GM12878 (cell line): ENCODE data around the gene DLX1. TPM values are rescaled to one million over a fixed set of nuclear protein-coding genes. Genes with fewer than 3 reads are reported as not detected.

ENCODE experiments used
- ATAC-seq: fragments of 200-7000 bp; cut with Tn5 transposase; 3 replicates; pipeline ENCODE4 v1.9.1; 2020; ENCODE audit warnings: mild to moderate bottlenecking, moderate library complexity
- BruUV-seq: library from RNA; stranded (reverse); fragments of 400-500 nt; replicated peaks from 2 replicates; lab custom pipeline; 2021; lab: Mats Ljungman, UMichigan
- CTCF ChIA-PET: fragments of 300-600 bp; sonication (Branson Sonifier 250); formaldehyde crosslinking; extraction: SDS; loops from one replicate; lab custom pipeline; 2021; ENCODE audit warnings: inconsistent platforms; lab: Yijun Ruan, JAX
- POLR2A ChIA-PET: fragments of 350-600 bp; formaldehyde crosslinking; extraction: SDS; loops from one replicate; lab custom pipeline; 2021; ENCODE audit warnings: inconsistent platforms; lab: Charles Lee
- RAD21 ChIA-PET: fragments of 300-600 bp; sonication (Branson Sonifier 250); formaldehyde crosslinking; loops from one replicate; lab custom pipeline; 2023; ENCODE audit warnings: antibody characterized with exemption; ENCODE audit not compliant: unreplicated experiment; lab: Charles Lee
- SMC1A ChIA-PET: fragments of 300-600 bp; sonication (Branson Sonifier 250); formaldehyde crosslinking; loops from one replicate; lab custom pipeline; 2023; ENCODE audit not compliant: unreplicated experiment, uncharacterized antibody; lab: Charles Lee
- DNase-seq: peaks from one replicate; pipeline ENCODE4 v3.0.0-alpha.2; 2011; ENCODE audit warnings: low read depth, low spot score
- FAIRE-seq: peaks from 3 replicates; lab custom pipeline; 2011; peaks lifted over from hg19 to GRCh38; lab: Jason Lieb, UNC
- H2AFZ ChIP-seq: 2 replicates; pipeline ENCODE4 v1.6.0; 2011; ENCODE audit warnings: low read depth, low read length, control low read depth; ENCODE audit not compliant: control insufficient read depth
- H3K27ac ChIP-seq: 2 replicates; pipeline ENCODE4 v1.5.1; 2011; ENCODE audit warnings: control low read depth; ENCODE audit not compliant: control insufficient read depth, insufficient read depth
- H3K27me3 ChIP-seq, 2 experiments: replicated peaks in 1 of 2; 2 replicates each; pipeline versions ENCODE4 v1.6.0 to v1.6.1; 2011; ENCODE audit warnings: low read length in 1 of 2; ENCODE audit not compliant: control insufficient read depth in 2 of 2, insufficient read depth in 2 of 2
- H3K36me3 ChIP-seq, 2 experiments: 2 replicates each; pipeline ENCODE4 v1.5.1; 2011; ENCODE audit warnings: low read length in 1 of 2; ENCODE audit not compliant: control insufficient read depth in 2 of 2, insufficient read depth in 2 of 2
- H3K4me1 ChIP-seq: 2 replicates; pipeline ENCODE4 v1.6.1; 2011; ENCODE audit warnings: mild to moderate bottlenecking, low read length, moderate library complexity, mixed read lengths; ENCODE audit not compliant: control insufficient read depth, insufficient read depth
- H3K4me2 ChIP-seq: 2 replicates; pipeline ENCODE4 v1.6.0; 2011; ENCODE audit warnings: control low read depth; ENCODE audit not compliant: control insufficient read depth, insufficient read depth
- H3K4me3 ChIP-seq: fragments of 200-600 bp; sonication (generic); 2 replicates; pipeline ENCODE4 v1.5.1; 2016
- H3K79me2 ChIP-seq: 2 replicates; pipeline ENCODE4 v1.6.0; 2011; ENCODE audit warnings: low read length; ENCODE audit not compliant: control insufficient read depth, insufficient read depth
- H3K9ac ChIP-seq: 2 replicates; pipeline ENCODE4 v1.8.0; 2011; ENCODE audit warnings: low read length, control low read depth, mixed read lengths; ENCODE audit not compliant: control insufficient read depth, insufficient read depth
- H3K9me3 ChIP-seq: replicated peaks from 3 replicates; pipeline ENCODE4 v1.5.1; 2011; ENCODE audit warnings: mild to moderate bottlenecking, low read length; ENCODE audit not compliant: control insufficient read depth, insufficient read depth
- H4K20me1 ChIP-seq: 2 replicates; pipeline ENCODE4 v1.6.0; 2011; ENCODE audit not compliant: control insufficient read depth, insufficient read depth
- CTCF ChIP-seq, 3 experiments: IDR thresholded peaks in 2 of 3; conservative IDR thresholded peaks in 1 of 3; 2 replicates each; pipeline ENCODE4 v1.5.1; 2011; ENCODE audit warnings: low read depth in 3 of 3, low read length in 3 of 3, mild to moderate bottlenecking in 3 of 3, control low read depth in 2 of 3, moderate library complexity in 2 of 3, inconsistent platforms in 1 of 3, mixed read lengths in 1 of 3; ENCODE audit not compliant: control insufficient read depth in 2 of 3, insufficient read depth in 1 of 3; ENCODE audit errors: extremely low read depth in 1 of 3
- HDAC2 ChIP-seq: fragments of 200-600 bp; sonication (generic); IDR thresholded peaks from 2 replicates; pipeline ENCODE4 v1.6.1; 2017
- JUNB ChIP-seq: IDR thresholded peaks from 2 replicates; pipeline ENCODE4 v1.6.1; 2016; ENCODE audit warnings: antibody characterized with exemption, mild to moderate bottlenecking
- MTA3 ChIP-seq: IDR thresholded peaks from 2 replicates; pipeline ENCODE4 v1.6.1; 2012; ENCODE audit warnings: low read length, inconsistent platforms, borderline replicate concordance
- MYC ChIP-seq: IDR thresholded peaks from 2 replicates; pipeline ENCODE4 v1.6.1; 2011; ENCODE audit warnings: mild to moderate bottlenecking, low read length, moderate library complexity, inconsistent platforms; ENCODE audit not compliant: insufficient read depth, insufficient replicate concordance, insufficient read length, severe bottlenecking
- POLR2AphosphoS2 ChIP-seq: IDR thresholded peaks from 2 replicates; pipeline ENCODE4 v1.6.1; 2011; ENCODE audit warnings: low read depth, mild to moderate bottlenecking, low read length, improper control_type of control experiment, moderate library complexity
- TAF1 ChIP-seq: IDR thresholded peaks from 2 replicates; pipeline ENCODE4 v1.6.1; 2011; ENCODE audit warnings: mild to moderate bottlenecking, low read depth, low read length, borderline replicate concordance
- WGBS: methylation state at CpG from one replicate; pipeline ENCODE4 v1.1.6; 2016; ENCODE audit warnings: low lambda C conversion rate; ENCODE audit not compliant: insufficient replicate concordance, insufficient coverage; ENCODE audit errors: missing lambda C conversion rate; 5-methylcytosine and 5-hydroxymethylcytosine counted together
- in situ Hi-C: fragments of 300-500 bp; cut with MboI; formaldehyde crosslinking; loops from 9 replicates; pipeline ENCODE4 v1.14.3; 2018; ENCODE audit warnings: mixed read lengths
- intact Hi-C: fragments of 100-400 bp; cut with micrococcal nuclease; formaldehyde crosslinking; loops from one replicate; pipeline ENCODE4 v1.14.2; 2022; ENCODE audit not compliant: unreplicated experiment
- polyA plus RNA-seq, 11 experiments: library from polyadenylated mRNA; depleted of rRNA in 4 of 11; unstranded in 6 of 11; stranded (reverse) in 5 of 11; fragments of >200 nt; fragmentation: Nextera tagmentation in 4 of 11; fragmentation: Illumina TruSeq in 1 of 11; extraction: Ambion mirVana in 4 of 11; extraction: Trizol in 1 of 11; gene quantifications; 1 replicate in 1 of 11; 2 replicates in 10 of 11; pipeline versions ENCODE4 v1.2.1 to v1.2.3, GENCODE V29; 2011 to 2016; ENCODE audit warnings: inconsistent platforms in 2 of 11, missing spikeins in 2 of 11, low read depth in 1 of 11
- total RNA-seq, 4 experiments: library from RNA; depleted of rRNA in 3 of 4; stranded (reverse); fragments of >200 nt in 3 of 4; fragmentation: Illumina TruSeq in 1 of 4; extraction: Trizol in 1 of 4; gene quantifications; 2 replicates each; pipeline versions ENCODE4 v1.2.1 to v1.2.3, GENCODE V29; 2013 to 2021
- TF ChIP-seq, protein P1 (sequence below): fragments of 450-650 bp; IDR thresholded peaks from 2 replicates; pipeline ENCODE4 v1.6.1; 2018; ENCODE audit warnings: mild to moderate bottlenecking, low read depth, moderate library complexity; ENCODE audit not compliant: partially characterized antibody

Gene DLX1
- total and polyA plus RNA-seq, 10 of the 15 experiments (the other 5 are each of a cell fraction or from before 2014, with no cell fraction given) = 0.06 TPM; not detected in 9

GRCh38 chr2:172074254-172074653 lies 11.1 kb upstream of the DLX1 start (continued):
- TF ChIP-seq, protein P1, sequence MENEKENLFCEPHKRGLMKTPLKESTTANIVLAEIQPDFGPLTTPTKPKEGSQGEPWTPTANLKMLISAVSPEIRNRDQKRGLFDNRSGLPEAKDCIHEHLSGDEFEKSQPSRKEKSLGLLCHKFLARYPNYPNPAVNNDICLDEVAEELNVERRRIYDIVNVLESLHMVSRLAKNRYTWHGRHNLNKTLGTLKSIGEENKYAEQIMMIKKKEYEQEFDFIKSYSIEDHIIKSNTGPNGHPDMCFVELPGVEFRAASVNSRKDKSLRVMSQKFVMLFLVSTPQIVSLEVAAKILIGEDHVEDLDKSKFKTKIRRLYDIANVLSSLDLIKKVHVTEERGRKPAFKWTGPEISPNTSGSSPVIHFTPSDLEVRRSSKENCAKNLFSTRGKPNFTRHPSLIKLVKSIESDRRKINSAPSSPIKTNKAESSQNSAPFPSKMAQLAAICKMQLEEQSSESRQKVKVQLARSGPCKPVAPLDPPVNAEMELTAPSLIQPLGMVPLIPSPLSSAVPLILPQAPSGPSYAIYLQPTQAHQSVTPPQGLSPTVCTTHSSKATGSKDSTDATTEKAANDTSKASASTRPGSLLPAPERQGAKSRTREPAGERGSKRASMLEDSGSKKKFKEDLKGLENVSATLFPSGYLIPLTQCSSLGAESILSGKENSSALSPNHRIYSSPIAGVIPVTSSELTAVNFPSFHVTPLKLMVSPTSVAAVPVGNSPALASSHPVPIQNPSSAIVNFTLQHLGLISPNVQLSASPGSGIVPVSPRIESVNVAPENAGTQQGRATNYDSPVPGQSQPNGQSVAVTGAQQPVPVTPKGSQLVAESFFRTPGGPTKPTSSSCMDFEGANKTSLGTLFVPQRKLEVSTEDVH = no peak
- no peak for TF ChIP-seq HDAC2
- TF ChIP-seq, all 136 proteins: peak for 0

DNA sequence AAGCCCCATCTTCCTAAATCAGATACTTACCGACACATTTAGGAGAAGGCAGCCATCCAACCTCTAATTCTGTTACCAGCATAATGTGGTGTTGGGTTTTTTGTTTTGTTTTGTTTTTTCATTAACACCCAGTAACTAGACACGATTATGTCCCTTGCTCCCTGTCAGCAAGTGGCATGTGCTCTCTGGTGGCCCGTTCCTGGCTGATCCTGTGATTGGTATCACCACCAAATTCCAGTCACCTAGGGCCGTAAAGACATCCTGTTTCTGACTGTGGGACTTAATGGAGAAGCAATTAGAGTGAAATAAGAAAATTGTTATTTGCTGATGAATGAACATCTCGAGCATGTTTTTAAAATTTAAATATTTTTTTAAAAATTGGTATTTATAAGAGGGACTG lies 5.9 kb upstream of the DLX1 start:
- POLR2A ChIA-PET = no interaction called here
- SMC1A ChIA-PET = no interaction called here
- WGBS = 72% methylated on average over 5 of the region's 5 CpGs
- no peak overlapping the region for H3K27ac ChIP-seq
- RAD21 ChIA-PET = no interaction called here
- H3K36me3 ChIP-seq = no peaks in the 10 kb centered on the region
- intact Hi-C loops = no loop called here
- ATAC-seq (no peak), FAIRE-seq (no peak), DNase-seq (no peak)
- H2AFZ ChIP-seq = no peak overlapping the region
- peaks cover 7% of the 10 kb centered on the region for H4K20me1 ChIP-seq
- no peak overlapping the region for H3K4me3 ChIP-seq
- CTCF ChIA-PET = no interaction called here
- BruUV-seq = no TSS peak
- TF ChIP-seq CTCF (IDR thresholded peaks at IDR 0.05 in 2 of 3, conservative IDR thresholded peaks at IDR 0.05 in 1 of 3; ENCODE audit: control insufficient read depth in 2 of 3, extremely low read depth in 1 of 3, insufficient read depth in 1 of 3, low read depth in 3 of 3, low read length in 3 of 3) (no peak), MYC (no peak), MTA3 (no peak), TAF1 (no peak), POLR2AphosphoS2 (no peak), JUNB (no peak)
- TF ChIP-seq, all 136 proteins: peak for 0
- Histone ChIP-seq H3K9ac (no peak overlapping the region), H3K4me1 (peaks cover 8% of the 10 kb centered on the region), H3K27me3 (peaks cover 21 to 33% of the 10 kb centered on the region in 2 experiments), H3K79me2 (no peaks in the 10 kb centered on the region), H3K4me2 (no peak overlapping the region), H3K9me3 (no peaks in the 10 kb centered on the region; the same call in 2 of the 3 replicates)
- in situ Hi-C loops = no loop called here
